ENCODE data around the gene SRPK1.
"Not testable (repeated sequence)": the region's sequence is repeated elsewhere in the genome, so short reads cannot be mapped to it uniquely, and the experiment has no call there.

DNA sequence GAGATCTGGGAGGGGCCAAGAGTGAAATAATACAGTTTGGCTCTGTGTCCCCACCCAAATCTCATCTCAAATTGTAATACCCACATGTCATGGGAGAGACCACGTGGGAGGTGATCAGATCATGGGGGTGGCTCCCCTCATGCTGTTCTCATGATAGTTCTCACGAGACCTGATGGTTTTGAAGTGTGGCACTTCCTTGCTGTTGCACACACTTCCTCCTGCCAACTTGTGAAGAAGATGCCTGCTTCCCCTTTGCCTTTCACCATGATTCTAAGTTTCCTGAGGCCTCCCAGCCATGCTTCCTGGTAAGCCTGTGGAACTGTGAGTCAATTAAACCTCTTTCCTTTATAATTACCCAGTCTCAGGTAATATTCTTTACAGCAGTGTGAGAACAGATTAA is 11.3 kb downstream of the SRPK1 start:
- TF ChIP-seq, protein P1, sequence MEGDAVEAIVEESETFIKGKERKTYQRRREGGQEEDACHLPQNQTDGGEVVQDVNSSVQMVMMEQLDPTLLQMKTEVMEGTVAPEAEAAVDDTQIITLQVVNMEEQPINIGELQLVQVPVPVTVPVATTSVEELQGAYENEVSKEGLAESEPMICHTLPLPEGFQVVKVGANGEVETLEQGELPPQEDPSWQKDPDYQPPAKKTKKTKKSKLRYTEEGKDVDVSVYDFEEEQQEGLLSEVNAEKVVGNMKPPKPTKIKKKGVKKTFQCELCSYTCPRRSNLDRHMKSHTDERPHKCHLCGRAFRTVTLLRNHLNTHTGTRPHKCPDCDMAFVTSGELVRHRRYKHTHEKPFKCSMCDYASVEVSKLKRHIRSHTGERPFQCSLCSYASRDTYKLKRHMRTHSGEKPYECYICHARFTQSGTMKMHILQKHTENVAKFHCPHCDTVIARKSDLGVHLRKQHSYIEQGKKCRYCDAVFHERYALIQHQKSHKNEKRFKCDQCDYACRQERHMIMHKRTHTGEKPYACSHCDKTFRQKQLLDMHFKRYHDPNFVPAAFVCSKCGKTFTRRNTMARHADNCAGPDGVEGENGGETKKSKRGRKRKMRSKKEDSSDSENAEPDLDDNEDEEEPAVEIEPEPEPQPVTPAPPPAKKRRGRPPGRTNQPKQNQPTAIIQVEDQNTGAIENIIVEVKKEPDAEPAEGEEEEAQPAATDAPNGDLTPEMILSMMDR (IDR thresholded peaks at IDR 0.05; ENCODE audit: low read length) = not testable (repeated sequence)
- TF ChIP-seq EZH2 (IDR thresholded peaks at IDR 0.05; ENCODE audit: borderline replicate concordance, low read length) = not testable (repeated sequence)
